ENCODE results near the gene EPYC. TPM values are rescaled to one million over a fixed set of nuclear protein-coding genes. Genes with fewer than 3 reads are reported as not detected.

The EPYC gene
- total and polyA plus RNA-seq, 2 of the 13 experiments (the other 11 are each of a cell fraction or from before 2014, with no cell fraction given) = not detected

DNA sequence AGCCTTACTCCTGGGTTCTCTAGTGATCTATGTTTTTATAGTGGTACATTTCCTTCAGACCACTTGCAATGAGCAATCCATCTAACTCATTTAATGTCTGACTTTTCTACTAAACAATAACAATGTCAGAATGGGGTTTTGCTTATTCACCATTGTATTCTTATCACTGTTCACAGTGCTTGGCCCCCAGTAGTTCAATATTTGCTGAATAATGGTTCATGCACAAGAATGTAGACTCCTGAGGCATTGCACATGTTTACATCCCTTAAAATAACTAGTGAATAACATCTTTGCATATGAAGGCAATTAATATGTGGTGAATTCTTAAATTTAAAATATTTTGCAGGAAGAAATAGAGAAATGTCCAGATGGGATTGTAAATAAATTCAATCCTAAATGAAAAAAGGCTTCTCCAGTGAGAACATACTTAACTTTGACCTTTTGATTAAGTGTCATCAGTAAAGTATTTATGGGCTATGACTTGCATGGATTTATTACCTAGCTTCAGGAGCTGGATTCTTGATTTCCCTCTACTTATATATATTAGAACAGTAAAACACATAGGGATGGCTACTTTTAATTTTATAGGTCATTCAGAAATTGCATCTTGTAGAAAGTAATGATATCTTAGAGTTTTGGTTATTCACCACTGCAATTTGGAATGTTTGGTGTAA lies 53.2 kb downstream of the EPYC start:
- Histone ChIP-seq H3K4me1 (ENCODE audit: insufficient read depth, low read length) (no peaks in the 10 kb centered on the region), H3K9me3 (ENCODE audit: low read length) (no peaks in the 10 kb centered on the region), H3K27ac (ENCODE audit: extremely low read length, insufficient read depth, low read length) (no peak overlapping the region), H3K4me2 (ENCODE audit: low read depth, low read length) (no peak overlapping the region), H3K36me3 (replicated peaks in 1 of 2; ENCODE audit: control insufficient read depth in 1 of 2, insufficient read depth in 2 of 2, low read length in 2 of 2) (no peaks in the 10 kb centered on the region), H3K27me3 (ENCODE audit: control insufficient read depth in 1 of 2, insufficient read depth in 2 of 2, low read length in 2 of 2) (no peaks in the 10 kb centered on the region), H3K79me2 (ENCODE audit: insufficient read depth, low read length) (no peaks in the 10 kb centered on the region), H3K4me3 (replicated peaks in 1 of 3; ENCODE audit: insufficient read depth in 1 of 3, low read depth in 2 of 3, low read length in 3 of 3) (no peak overlapping the region), H4K20me1 (ENCODE audit: insufficient read depth, low read length) (no peaks in the 10 kb centered on the region), H3K9ac (ENCODE audit: insufficient read depth, low read depth, low read length) (no peak overlapping the region), H2AFZ (ENCODE audit: low read length) (no peak overlapping the region)
- in situ Hi-C loops (cut with HindIII; ENCODE audit: extremely low pct_ligation_motif_present, low pct_unique_long_range_greater_than_20kb) = loop anchor here (25.0 kb wide), 1 partner anchor 386 kb away; no protein-coding TSS in a partner anchor
- TF ChIP-seq, protein P1, sequence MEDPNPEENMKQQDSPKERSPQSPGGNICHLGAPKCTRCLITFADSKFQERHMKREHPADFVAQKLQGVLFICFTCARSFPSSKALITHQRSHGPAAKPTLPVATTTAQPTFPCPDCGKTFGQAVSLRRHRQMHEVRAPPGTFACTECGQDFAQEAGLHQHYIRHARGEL (CRISPR knock-in tag; IDR thresholded peaks at IDR 0.05) = no peak
- TF ChIP-seq FOSL1 (CRISPR knock-in tag; IDR thresholded peaks at IDR 0.05; ENCODE audit: borderline replicate concordance) = no peak
- TF ChIP-seq ATF7 (IDR thresholded peaks at IDR 0.05) = no peak
- TF ChIP-seq ATF7 (CRISPR knock-in tag; IDR thresholded peaks at IDR 0.05) = no peak
- TF ChIP-seq GABPB1 (CRISPR knock-in tag; IDR thresholded peaks at IDR 0.05) = no peak
- TF ChIP-seq ZBTB21 (CRISPR knock-in tag; IDR thresholded peaks at IDR 0.05) = no peak
- TF ChIP-seq KMT2A (CRISPR knock-in tag; IDR thresholded peaks at IDR 0.05) = no peak
- TF ChIP-seq ZNF296 (CRISPR knock-in tag; conservative IDR thresholded peaks at IDR 0.05) = no peak
- TF ChIP-seq ZNF766 (CRISPR knock-in tag; IDR thresholded peaks at IDR 0.05; ENCODE audit: borderline replicate concordance) = no peak
- no peak for TF ChIP-seq ZNF709 (CRISPR knock-in tag; IDR thresholded peaks at IDR 0.05)
- TF ChIP-seq, protein P2, sequence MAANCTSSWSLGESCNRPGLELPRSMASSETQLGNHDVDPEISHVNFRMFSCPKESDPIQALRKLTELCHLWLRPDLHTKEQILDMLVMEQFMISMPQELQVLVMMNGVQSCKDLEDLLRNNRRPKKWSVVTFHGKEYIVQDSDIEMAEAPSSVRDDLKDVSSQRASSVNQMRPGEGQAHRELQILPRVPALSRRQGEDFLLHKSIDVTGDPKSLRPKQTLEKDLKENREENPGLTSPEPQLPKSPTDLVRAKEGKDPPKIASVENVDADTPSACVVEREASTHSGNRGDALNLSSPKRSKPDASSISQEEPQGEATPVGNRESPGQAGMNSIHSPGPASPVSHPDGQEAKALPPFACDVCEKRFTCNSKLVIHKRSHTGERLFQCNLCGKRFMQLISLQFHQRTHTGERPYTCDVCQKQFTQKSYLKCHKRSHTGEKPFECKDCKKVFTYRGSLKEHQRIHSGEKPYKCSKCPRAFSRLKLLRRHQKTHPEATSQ (CRISPR knock-in tag; IDR thresholded peaks at IDR 0.05; ENCODE audit: borderline replicate concordance) = no peak
- no peak for TF ChIP-seq CBFB (CRISPR knock-in tag; IDR thresholded peaks at IDR 0.05)
- TF ChIP-seq TAF1 (CRISPR knock-in tag; IDR thresholded peaks at IDR 0.05) = no peak
- no peak for TF ChIP-seq KDM5B (CRISPR knock-in tag; IDR thresholded peaks at IDR 0.05; ENCODE audit: borderline replicate concordance)
- BruUV-seq (replicated peaks) = no TSS peak
- ChIA-PET CTCF (ENCODE audit: low intra/inter-chr PET ratio, low total read pairs) (no interaction called here), POLR2A (no interaction called here)
- ATAC-seq (no peak), FAIRE-seq (no peak), DNase-seq (ENCODE audit: low spot score) (no peak)
- intact Hi-C loops (cut with micrococcal nuclease; ENCODE audit: unreplicated experiment) = no loop called here
